ENCODE measurements around the gene MRPS9.

The MRPS9 gene

DNA sequence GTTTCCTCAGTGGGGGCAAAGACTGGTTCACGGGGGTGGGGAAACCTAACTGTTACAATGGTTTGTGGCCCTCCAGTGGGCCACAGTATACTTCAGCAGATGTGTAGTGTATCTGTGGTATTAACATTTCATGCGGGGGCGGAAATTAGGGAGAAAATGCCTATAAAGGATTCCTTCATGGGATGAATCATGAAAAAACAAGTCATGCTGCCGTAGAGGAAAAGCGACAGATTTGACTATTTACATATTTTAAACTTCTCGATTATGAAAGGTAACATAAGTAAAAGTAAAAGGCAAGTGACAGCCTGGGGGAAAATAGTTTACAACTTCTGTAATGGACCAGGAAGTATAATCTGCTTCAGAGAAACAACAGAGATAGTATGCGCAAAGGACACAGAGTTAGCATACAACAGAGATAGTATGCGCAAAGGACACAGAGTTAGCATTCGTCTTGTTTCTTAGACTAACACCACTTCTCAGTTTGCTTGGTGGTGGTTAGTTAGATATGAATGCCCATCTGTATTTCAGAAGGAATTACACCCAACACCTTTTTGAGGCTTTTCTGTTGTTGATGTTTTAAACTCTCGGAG, 41.1 kb downstream of the MRPS9 start:
- DNase-seq (ENCODE audit: low read depth in 2 of 2), result no peak

DNA sequence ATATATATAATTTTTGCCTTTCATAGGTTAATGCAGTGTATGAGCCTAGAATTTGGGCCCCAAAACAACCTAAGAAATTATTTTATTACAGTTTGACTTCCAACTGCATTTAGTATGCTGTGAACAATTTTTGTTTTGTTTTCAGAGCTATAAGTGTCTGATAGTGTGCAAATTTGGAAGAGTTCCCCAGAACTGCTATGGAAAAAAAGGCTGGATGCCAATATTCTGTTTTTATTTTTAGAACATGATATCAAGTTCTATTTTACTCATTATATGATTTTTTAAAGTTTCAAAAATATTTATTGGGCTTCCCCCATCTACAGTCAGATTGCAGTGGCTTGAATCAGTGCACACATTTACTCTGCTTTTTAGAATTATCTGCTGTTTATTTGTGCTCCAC, 42.6 kb downstream of the MRPS9 start:
- no peak for DNase-seq (ENCODE audit: low read depth in 2 of 2)

GRCh38 chr2:105081006-105081601, 43.2 kb downstream of the MRPS9 start:
- no peak for DNase-seq (ENCODE audit: low read depth in 2 of 2)

- no peak for DNase-seq (ENCODE audit: low read depth in 2 of 2)
Observed at GRCh38 chr2:105082107-105082506, 44.2 kb downstream of the MRPS9 start.

DNA sequence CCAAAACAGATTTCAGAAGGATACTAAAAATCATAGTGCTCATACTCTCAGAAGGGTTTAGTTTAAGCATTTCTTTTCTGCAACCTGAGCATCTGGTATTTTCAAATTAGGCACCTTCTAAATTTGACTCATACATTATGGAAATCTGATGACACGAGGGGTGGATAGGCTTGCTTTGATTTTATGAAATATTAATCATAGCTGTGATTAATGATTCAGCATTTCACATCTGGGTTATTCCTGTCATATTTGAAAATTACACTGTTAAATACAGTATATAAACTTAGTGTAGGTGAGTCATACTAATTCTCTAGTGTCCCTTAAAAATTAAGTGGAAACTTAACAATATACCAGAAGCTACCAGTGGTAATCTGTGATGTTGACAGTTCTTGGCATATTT, 47.7 kb downstream of the MRPS9 start:
- DNase-seq (ENCODE audit: low read depth in 2 of 2), result no peak

- no peak for DNase-seq (ENCODE audit: low read depth in 2 of 2)
Observed at GRCh38 chr2:105087273-105087672, 49.4 kb downstream of the MRPS9 start.

GRCh38 chr2:105090091-105090490, 52.2 kb downstream of the MRPS9 start:
- DNase-seq (ENCODE audit: low read depth in 2 of 2), result no peak

- no peak for DNase-seq (ENCODE audit: low read depth in 2 of 2)
Observed at GRCh38 chr2:105092797-105093196, 54.9 kb downstream of the MRPS9 start.

- no peak for DNase-seq (ENCODE audit: low read depth in 2 of 2)
Observed at GRCh38 chr2:105099153-105099552, 61.3 kb downstream of the MRPS9 start.

GRCh38 chr2:105100046-105100840, 62.4 kb downstream of the MRPS9 start:
- no peak for DNase-seq (ENCODE audit: low read depth in 2 of 2)

GRCh38 chr2:105102001-105102400, 64.1 kb downstream of the MRPS9 start:
- DNase-seq (ENCODE audit: low read depth in 2 of 2), result no peak

DNA sequence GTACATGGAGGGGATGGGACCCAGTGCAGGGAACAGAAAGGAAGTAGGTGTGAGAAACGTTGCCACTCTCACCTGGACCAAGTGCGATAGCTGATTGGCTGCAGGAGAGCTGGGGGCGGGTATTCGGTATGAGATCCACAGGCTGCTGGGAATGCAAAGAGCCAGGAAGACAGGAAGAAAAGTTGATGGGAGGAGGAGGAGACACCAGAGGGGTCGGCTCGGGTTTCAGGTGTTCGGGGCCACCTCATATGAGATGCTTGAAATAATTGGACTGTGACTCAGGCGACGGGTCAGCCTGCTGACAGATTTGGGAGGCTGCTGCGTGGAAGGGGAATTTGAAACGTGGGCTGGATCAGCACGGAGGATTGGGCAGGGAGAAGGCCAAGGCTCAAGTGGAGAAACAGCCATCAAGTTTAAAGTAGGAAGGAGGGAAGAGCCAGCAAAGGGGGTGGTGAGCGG, 65.1 kb downstream of the MRPS9 start:
- DNase-seq (ENCODE audit: low read depth in 2 of 2), result no peak

DNA sequence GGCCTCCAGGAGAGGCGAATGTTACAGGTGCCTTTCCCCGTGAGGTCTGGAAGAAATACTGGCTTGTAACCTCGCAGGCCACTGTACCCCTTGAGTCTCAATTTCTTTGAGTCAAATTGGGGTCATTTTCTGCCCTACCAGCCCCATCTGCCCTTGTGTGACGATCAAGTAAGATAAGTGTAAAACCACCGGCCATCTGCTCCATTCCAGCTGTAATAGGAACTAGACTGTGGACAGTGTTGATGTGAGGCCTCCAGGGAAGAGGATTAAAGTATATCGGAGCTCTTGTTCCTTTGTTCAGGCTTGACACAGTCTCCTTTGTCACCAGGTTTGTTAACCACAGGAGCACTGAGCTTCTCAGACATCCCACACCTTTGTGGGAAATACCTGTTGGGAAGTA, 65.6 kb downstream of the MRPS9 start:
- no peak for DNase-seq (ENCODE audit: low read depth in 2 of 2)

- no peak for DNase-seq (ENCODE audit: low read depth in 2 of 2)
Observed at GRCh38 chr2:105104208-105104731, 66.4 kb downstream of the MRPS9 start.

DNA sequence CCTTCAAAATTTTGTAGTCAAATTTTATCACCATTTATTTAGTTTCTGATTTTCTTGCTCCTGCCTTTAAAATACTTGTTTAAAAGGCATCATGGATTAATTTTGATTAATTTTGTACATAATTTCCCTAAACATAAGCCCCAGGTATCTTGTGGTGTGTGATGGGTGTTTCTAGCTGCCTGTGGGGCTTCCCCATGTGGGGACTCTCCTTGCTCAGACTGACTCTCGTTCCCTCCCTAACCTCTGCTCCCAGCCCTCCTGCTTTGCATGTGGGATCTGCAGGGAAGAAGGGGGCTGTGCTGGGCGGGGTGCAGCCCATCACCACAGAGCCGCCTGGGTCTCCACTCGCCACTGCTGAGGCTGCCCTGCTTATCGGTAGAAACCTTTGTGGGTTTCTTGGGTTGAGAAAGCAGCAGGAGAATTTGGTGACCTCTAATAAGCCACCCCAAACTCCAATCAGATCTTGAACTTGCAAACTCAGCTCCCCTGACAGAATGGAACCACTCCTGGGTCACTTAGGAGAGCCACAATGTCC, 72.5 kb downstream of the MRPS9 start:
- DNase-seq (ENCODE audit: low read depth in 2 of 2), result no peak

GRCh38 chr2:105111365-105112150, 73.7 kb downstream of the MRPS9 start:
- DNase-seq (ENCODE audit: low read depth in 2 of 2), result no peak

- no peak for DNase-seq (ENCODE audit: low read depth in 2 of 2)
Observed at GRCh38 chr2:105112345-105112744, 74.5 kb downstream of the MRPS9 start.

DNA sequence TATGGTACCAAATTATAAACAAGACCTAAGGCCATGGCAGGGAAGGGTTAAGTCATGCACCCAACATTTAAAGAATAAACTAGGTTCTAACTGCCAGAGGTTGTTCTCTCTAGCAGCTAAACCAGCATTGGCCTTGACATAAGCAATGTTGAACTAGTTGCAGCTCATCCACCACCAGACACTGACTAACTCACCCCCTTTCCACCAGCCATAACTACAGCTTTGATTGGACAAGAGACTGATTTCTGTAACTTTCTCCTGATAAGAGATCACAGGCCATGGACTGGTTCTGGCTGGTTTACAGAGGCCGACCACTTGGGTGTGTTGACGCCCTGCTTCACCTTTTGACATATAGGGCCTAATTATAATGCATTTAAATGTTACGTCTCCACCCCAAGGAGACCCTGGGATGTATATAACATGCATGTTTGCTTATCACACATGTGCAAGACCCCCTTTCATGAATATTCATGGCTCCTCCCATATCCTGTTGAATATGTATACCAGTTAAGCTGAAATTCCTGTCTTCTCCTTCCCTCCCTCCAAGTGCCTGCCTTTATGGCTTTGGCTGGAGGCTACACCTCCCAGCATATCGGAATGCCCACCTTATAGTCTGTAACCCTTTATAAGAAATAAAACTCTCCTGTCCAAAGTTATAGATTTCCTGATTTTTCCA, 75.9 kb downstream of the MRPS9 start:
- no peak for DNase-seq (ENCODE audit: low read depth in 2 of 2)

- DNase-seq (ENCODE audit: low read depth in 2 of 2), result no peak
Observed at GRCh38 chr2:105114551-105114950, 76.7 kb downstream of the MRPS9 start.

DNA sequence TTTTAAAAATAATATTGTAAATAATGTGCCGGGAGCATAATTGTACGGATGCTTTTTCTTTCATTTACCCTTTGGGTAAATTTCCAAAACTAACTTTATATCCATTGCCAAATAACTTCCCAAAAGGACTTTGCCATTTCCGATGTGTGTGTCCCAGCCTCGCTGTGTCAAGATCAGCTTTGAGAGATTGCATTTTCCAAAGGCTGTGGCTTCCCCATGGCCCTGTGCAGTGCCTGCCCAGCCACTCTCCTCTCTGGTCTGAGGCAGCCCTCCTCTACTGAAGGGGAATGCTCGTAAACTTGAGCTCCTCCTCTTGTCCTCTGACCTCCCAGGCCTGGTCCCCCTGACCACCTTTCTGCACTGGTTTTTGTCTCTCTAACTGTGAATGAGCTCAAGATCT, 78.5 kb downstream of the MRPS9 start:
- no peak for DNase-seq (ENCODE audit: low read depth in 2 of 2)

GRCh38 chr2:105117565-105117964, 79.7 kb downstream of the MRPS9 start:
- DNase-seq (ENCODE audit: low read depth in 2 of 2), result no peak
